Adrenal gland (tissue), 12 donors: Measurements from ENCODE around the gene LINGO4. TPM values are rescaled to one million over a fixed set of nuclear protein-coding genes. Genes with fewer than 3 reads are reported as not detected.
A peak's percentile ranks its signal among the peaks of the same experiment; 100 is the strongest.

Experiments used
- DNase-seq, 7 donors: peaks; one replicate each; pipeline ENCODE4 v3.0.0-alpha.2; 2019 to 2020
- H3K27ac ChIP-seq, 5 donors: fragments of 200-600 bp; sonication (generic) in 4 of 5; 1 replicate in 3 of 5; 2 replicates in 2 of 5; pipeline versions ENCODE4 v1.5.1 to v1.8.0; 2016 to 2020; ENCODE audit warnings: mild to moderate bottlenecking in 1 of 5
- H3K27me3 ChIP-seq: fragments of 200-600 bp; 2 replicates; pipeline ENCODE4 v1.8.0; 2021
- H3K36me3 ChIP-seq, 2 donors: fragments of 200-600 bp; replicated peaks in 1 of 2; 1 replicate in 1 of 2; 2 replicates in 1 of 2; pipeline versions ENCODE4 v1.5.1 to v1.8.0; 2018 to 2022
- H3K4me1 ChIP-seq, 2 donors: fragments of 200-600 bp; replicated peaks in 1 of 2; 1 replicate in 1 of 2; 2 replicates in 1 of 2; pipeline versions ENCODE4 v1.5.1 to v1.8.0; 2018 to 2021
- H3K4me3 ChIP-seq, 4 donors: fragments of 200-600 bp; sonication (generic) in 3 of 4; one replicate each; pipeline ENCODE4 v1.5.1; 2016 to 2018
- H3K9me3 ChIP-seq, 3 donors: fragments of 200-600 bp; sonication (generic) in 1 of 3; replicated peaks in 1 of 3; 1 replicate in 2 of 3; 2 replicates in 1 of 3; pipeline versions ENCODE4 v1.5.1 to v1.8.0; 2016 to 2021
- POLR2A ChIP-seq, 2 donors: fragments of 450-650 bp; IDR thresholded peaks; one replicate each; pipeline ENCODE4 v1.6.1; 2017; ENCODE audit warnings: antibody characterized with exemption in 2 of 2, mild to moderate bottlenecking in 2 of 2, moderate library complexity in 1 of 2
- WGBS, 4 donors: extraction: QIAGEN DNeasy Blood & Tissue Kit in 2 of 4; methylation state at CpG; one replicate each; pipeline versions ENCODE4 v1.1.5 to v1.1.7; 2013 to 2017; 5-methylcytosine and 5-hydroxymethylcytosine counted together
- intact Hi-C, 2 donors: fragments of 100-400 bp; cut with DNase I; formaldehyde crosslinking; loops; one replicate each; pipeline versions ENCODE4 v1.14.1 to v1.15.0; 2022 to 2023
- polyA plus RNA-seq, 3 donors: library from polyadenylated mRNA; stranded (reverse); fragments of 200-250 nt in 2 of 3; fragments of 350-450 nt in 1 of 3; fragmentation: Illumina TruSeq in 1 of 3; extraction: RNeasy Lipid Tissue Mini Kit (QIAGEN cat#74804) in 1 of 3; gene quantifications; one replicate each; pipeline ENCODE4 v1.2.3, GENCODE V29; 2013 to 2014
- total RNA-seq, 9 donors: library from RNA; depleted of rRNA in 4 of 9; stranded (reverse); fragments of >200 nt in 4 of 9; fragments of 120-200 nt in 1 of 9; fragmentation: NEBNext Ultra II Directional in 1 of 9; extraction: Animal tissue kit (Norgen Biotek cat#: 25700) in 1 of 9; gene quantifications; one replicate each; pipeline versions ENCODE4 v1.1.0 to v1.2.4, GENCODE V29; 2013 to 2023
- TF ChIP-seq, protein P1 (sequence below), 6 experiments: fragments of 450-650 bp in 4 of 6; fragments of 200-600 bp in 2 of 6; sonication (generic) in 1 of 6; IDR thresholded peaks; 1 replicate in 5 of 6; 2 replicates in 1 of 6; pipeline versions ENCODE4 v1.5.1 to v1.8.0; 2016 to 2021; ENCODE audit warnings: antibody characterized with exemption in 6 of 6, mild to moderate bottlenecking in 2 of 6, moderate library complexity in 1 of 6
- donor health status: healthy with polysubstance abuse.
- donor health status: Bipolar disorder and iron deficiency.
- donor health status: DM: yes; HTN: yes; CAD: no.
- donor health status: DM: no; HTN: no; CAD: no.
- donor health status: DM: no; HTN: no; CAD: no.
- donor health status: DM: yes; HTN: yes; CAD: no.

LINGO4 gene
- total and polyA plus RNA-seq, 12 donors: 0.11 to 0.56 (median 0.32) TPM; not detected in 6

- WGBS, 4 donors: 64 to 71% (median 70%) methylated on average over 8 of the region's 8 CpGs
- peak in 1 of 7 donors; percentile 1 for DNase-seq
- no peaks in the 10 kb centered on the region for H3K27me3 ChIP-seq
Measured at GRCh38 chr1:151809290-151809984, 4.2 kb upstream of the LINGO4 start.

DNA sequence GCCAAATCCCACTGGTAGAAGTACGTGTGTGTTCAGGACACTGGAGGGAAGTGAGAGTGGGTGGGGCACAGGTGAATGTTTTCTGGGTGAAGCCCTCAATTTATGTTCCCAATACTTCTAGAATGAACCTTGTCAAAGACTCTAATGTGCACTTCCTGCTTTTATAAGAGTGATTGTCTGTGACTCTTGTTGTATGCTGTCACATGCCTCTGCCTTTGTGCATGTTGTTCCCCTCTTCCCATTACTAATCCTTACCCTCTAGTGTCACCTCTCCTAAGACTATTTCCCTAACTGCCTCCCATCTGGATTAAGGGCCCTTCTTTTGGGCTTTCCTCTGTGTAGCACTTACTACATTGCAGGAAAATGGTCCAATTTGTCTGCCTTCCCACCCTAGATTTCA lies 2.5 kb upstream of the LINGO4 start:
- WGBS, 4 donors: 62 to 86% (median 79%) methylated on average over 1 of the region's 1 CpG
- Histone ChIP-seq H3K27ac (no peak overlapping the region), H3K27me3 (no peaks in the 10 kb centered on the region), H3K4me1 (no peaks in the 10 kb centered on the region), H3K9me3 (no peaks in the 10 kb centered on the region), H3K36me3 (no peaks in the 10 kb centered on the region), H3K4me3 (no peak overlapping the region)
- peak in 1 of 7 donors; percentile 10 for DNase-seq
- intact Hi-C loops: no loop called here
- TF ChIP-seq, protein P1, sequence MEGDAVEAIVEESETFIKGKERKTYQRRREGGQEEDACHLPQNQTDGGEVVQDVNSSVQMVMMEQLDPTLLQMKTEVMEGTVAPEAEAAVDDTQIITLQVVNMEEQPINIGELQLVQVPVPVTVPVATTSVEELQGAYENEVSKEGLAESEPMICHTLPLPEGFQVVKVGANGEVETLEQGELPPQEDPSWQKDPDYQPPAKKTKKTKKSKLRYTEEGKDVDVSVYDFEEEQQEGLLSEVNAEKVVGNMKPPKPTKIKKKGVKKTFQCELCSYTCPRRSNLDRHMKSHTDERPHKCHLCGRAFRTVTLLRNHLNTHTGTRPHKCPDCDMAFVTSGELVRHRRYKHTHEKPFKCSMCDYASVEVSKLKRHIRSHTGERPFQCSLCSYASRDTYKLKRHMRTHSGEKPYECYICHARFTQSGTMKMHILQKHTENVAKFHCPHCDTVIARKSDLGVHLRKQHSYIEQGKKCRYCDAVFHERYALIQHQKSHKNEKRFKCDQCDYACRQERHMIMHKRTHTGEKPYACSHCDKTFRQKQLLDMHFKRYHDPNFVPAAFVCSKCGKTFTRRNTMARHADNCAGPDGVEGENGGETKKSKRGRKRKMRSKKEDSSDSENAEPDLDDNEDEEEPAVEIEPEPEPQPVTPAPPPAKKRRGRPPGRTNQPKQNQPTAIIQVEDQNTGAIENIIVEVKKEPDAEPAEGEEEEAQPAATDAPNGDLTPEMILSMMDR (IDR thresholded peaks at IDR 0.05): no peak
- TF ChIP-seq POLR2A (IDR thresholded peaks at IDR 0.05): no peak

More at GRCh38 chr1:151809290-151809984, 4.2 kb upstream of the LINGO4 start:
- Histone ChIP-seq H3K4me1 (no peaks in the 10 kb centered on the region), H3K27ac (no peak overlapping the region), H3K36me3 (no peaks in the 10 kb centered on the region), H3K9me3 (no peaks in the 10 kb centered on the region), H3K4me3 (no peak overlapping the region)
- intact Hi-C loops: no loop called here
- TF ChIP-seq POLR2A (IDR thresholded peaks at IDR 0.05): no peak
- TF ChIP-seq, protein P1 (IDR thresholded peaks at IDR 0.05): no peak

GRCh38 chr1:151807131-151807530 lies 1.9 kb upstream of the LINGO4 start:
- WGBS, 4 donors: 74 to 91% (median 84%) methylated on average over 4 to 5 of the region's 5 CpGs
- Histone ChIP-seq H3K4me3 (no peak overlapping the region), H3K36me3 (no peaks in the 10 kb centered on the region), H3K27ac (no peak overlapping the region), H3K9me3 (no peaks in the 10 kb centered on the region), H3K4me1 (no peaks in the 10 kb centered on the region), H3K27me3 (no peaks in the 10 kb centered on the region)
- no peak for TF ChIP-seq POLR2A (IDR thresholded peaks at IDR 0.05)
- TF ChIP-seq, protein P1 (IDR thresholded peaks at IDR 0.05): no peak
- DNase-seq: peak in 1 of 7 donors; percentile 4
- intact Hi-C loops: no loop called here

DNA sequence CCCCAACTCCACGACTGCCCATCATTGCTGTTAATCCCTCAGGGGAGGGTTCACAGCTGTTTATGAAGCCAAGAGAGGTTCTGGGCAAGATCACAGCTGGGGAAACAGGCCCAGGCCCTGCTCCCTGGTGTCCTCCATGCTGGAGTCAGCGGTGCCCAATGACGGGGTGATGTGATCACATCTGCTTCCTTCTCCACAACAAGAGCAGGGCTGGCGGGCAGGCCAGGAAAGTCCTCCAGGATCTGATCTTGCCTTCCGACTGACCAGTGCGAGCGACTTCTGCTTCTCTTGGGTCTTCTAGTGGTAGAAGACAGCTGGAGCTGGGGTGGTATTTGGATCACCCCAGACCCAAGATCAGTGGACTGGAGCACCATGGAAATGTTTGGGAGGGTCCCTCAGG lies 951 bp upstream of the LINGO4 start:
- DNase-seq: no peak
- TF ChIP-seq, protein P1 (IDR thresholded peaks at IDR 0.05): no peak
- no peak for TF ChIP-seq POLR2A (IDR thresholded peaks at IDR 0.05)
- Histone ChIP-seq H3K36me3 (no peaks in the 10 kb centered on the region), H3K4me1 (no peaks in the 10 kb centered on the region), H3K27ac (no peak overlapping the region), H3K4me3 (no peak overlapping the region), H3K27me3 (no peaks in the 10 kb centered on the region), H3K9me3 (no peaks in the 10 kb centered on the region)
- 76 to 87% (median 83%) methylated on average over 7 of the region's 7 CpGs for WGBS, 4 donors
- intact Hi-C loops: no loop called here
